ENCODE results near the gene FMNL3. TPM values are rescaled to one million over a fixed set of nuclear protein-coding genes. Genes with fewer than 3 reads are reported as not detected.
A peak's percentile ranks its signal among the peaks of the same experiment; 100 is the strongest.

The FMNL3 gene
- total RNA-seq, 1 experiment from 2014 or later, result 3.5 TPM

DNA sequence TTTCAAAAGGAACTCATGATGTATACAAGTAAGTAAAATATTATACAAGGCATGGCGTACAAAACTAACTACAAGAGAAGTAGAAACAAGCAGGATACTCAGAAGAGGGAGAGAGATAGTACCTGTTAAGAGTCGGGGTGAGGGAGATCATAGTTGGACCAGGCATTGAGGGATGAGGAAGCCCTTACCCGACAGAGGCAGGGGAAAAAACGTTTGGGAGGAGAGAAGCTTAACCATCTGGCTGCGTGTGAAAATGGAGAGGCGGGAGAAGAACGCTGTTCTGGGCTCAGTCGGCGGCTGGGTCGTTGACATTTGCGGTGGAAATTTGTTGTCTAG lies 575 bp upstream of the FMNL3 start (continued):
- TF ChIP-seq MAX (IDR thresholded peaks at IDR 0.05), result no peak

DNA sequence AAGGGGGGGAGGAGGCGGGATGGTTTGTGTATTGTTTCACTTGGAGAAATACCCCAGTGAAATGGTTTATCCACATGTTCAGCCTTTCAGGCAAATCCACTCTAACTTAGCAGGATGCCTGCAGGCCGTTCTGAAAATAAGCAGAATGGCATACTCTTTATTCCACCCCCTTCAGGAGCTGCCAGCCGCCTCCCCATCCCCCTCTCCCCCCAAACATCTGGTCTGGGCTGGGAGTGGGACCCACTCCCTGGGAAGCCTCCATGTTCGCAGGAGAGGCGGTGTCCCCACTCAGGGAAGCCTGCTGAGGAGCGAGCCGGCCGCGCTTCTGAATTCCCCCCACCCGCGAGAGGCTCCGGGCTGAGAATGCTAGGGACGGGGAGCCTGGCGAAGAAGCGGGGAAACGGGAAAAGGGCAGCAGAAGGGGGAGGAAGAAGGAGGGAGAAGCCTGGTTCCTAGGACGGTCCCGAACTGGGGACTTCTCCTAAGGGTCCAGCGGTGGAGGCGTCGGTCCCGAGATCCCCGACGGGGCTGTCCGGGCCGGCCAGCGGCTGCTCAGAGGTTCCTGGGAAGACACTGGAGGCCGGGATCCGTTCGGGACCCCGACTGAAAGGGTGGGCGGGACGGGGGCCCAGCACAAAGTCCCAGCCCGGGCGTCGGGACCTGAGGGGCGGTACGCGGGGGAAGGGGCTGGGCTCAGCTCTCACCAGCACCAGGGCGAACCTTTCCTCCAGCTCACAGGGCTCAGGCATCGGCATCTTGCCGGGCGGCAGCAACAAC lies 666 bp downstream of the FMNL3 start:
- no TSS peak for BruUV-seq (replicated peaks)
- Histone ChIP-seq H3K27me3 (ENCODE audit: insufficient read depth, low read length) (peaks cover 25% of the 10 kb centered on the region; the same call in 1 of the 2 replicates), H3K4me2 (ENCODE audit: low read length) (peak overlapping the region; percentile 81), H3K4me1 (ENCODE audit: control insufficient read depth in 1 of 2, insufficient read depth in 2 of 2, low read length in 2 of 2) (peaks cover 0 to 26% of the 10 kb centered on the region in 2 experiments), H3K4me3 (replicated peaks in 1 of 2; ENCODE audit: low read depth in 1 of 2, low read length in 2 of 2) (peak overlapping the region; percentile 45 to 56), H4K20me1 (ENCODE audit: insufficient read depth) (no peaks in the 10 kb centered on the region), H3K27ac (ENCODE audit: low read depth, low read length) (no peak overlapping the region; the same call in 1 of the 2 replicates), H2AFZ (ENCODE audit: low read depth, low read length, poor library complexity, severe bottlenecking) (no peak overlapping the region), H3K9me3 (ENCODE audit: control insufficient read depth in 1 of 2, insufficient read depth in 1 of 2, low read depth in 1 of 2, low read length in 2 of 2) (no peaks in the 10 kb centered on the region), H3K79me2 (ENCODE audit: insufficient read depth, low read length) (no peaks in the 10 kb centered on the region), H3K9me2 (ENCODE audit: insufficient read depth) (no peaks in the 10 kb centered on the region), H3K36me3 (ENCODE audit: control insufficient read depth in 1 of 2, insufficient read depth in 2 of 2, low read length in 2 of 2) (no peaks in the 10 kb centered on the region), H3K9ac (ENCODE audit: low read length) (peak overlapping the region; percentile 52)
- ChIA-PET CTCF (no interaction called here), POLR2A (no interaction called here), RAD21 (ENCODE audit: low non-redundant PET in 1 of 2, low total read pairs in 2 of 2, uncharacterized antibody in 2 of 2, unreplicated experiment in 2 of 2) (no interaction called here)
- peak; percentile 3; the same call in 1 of the 2 replicates for ATAC-seq
- intact Hi-C loops (cut with micrococcal nuclease), result loop anchor here (1.0 kb wide), 2 partner anchors 35 to 62 kb away; partner anchors contain the start of gene TMBIM6
- TF ChIP-seq POLR2A (IDR thresholded peaks at IDR 0.05; ENCODE audit: borderline replicate concordance, extremely low read depth, insufficient read depth, insufficient read length) (no peak), TCF7L2 (IDR thresholded peaks at IDR 0.05; ENCODE audit: borderline replicate concordance, extremely low read depth, insufficient read depth, insufficient read length) (no peak), EZH2phosphoT487 (IDR thresholded peaks at IDR 0.05; ENCODE audit: borderline replicate concordance) (no peak), SP1 (IDR thresholded peaks at IDR 0.05; ENCODE audit: low read depth) (no peak), POLR2AphosphoS5 (IDR thresholded peaks at IDR 0.05; ENCODE audit: low read depth, low read length) (no peak), JUND (IDR thresholded peaks at IDR 0.05) (no peak), ZBTB33 (IDR thresholded peaks at IDR 0.05; ENCODE audit: extremely low read depth, insufficient replicate concordance, low read length) (no peak), ATF3 (IDR thresholded peaks at IDR 0.05) (no peak), ZFX (IDR thresholded peaks at IDR 0.05) (no peak), ELF1 (IDR thresholded peaks at IDR 0.05; ENCODE audit: borderline replicate concordance, low read depth) (no peak), RAD21 (IDR thresholded peaks at IDR 0.05; ENCODE audit: low read depth) (no peak), MAX (IDR thresholded peaks at IDR 0.05) (no peak), YY1 (IDR thresholded peaks at IDR 0.05; ENCODE audit: extremely low read depth, insufficient replicate concordance, low read depth, low read length) (no peak), CEBPB (IDR thresholded peaks at IDR 0.05; ENCODE audit: low read depth) (no peak), EGR1 (IDR thresholded peaks at IDR 0.05; ENCODE audit: low read depth) (no peak), ZNF274 (IDR thresholded peaks at IDR 0.05; ENCODE audit: low read depth, low read length) (no peak)
- TF ChIP-seq, protein P1, sequence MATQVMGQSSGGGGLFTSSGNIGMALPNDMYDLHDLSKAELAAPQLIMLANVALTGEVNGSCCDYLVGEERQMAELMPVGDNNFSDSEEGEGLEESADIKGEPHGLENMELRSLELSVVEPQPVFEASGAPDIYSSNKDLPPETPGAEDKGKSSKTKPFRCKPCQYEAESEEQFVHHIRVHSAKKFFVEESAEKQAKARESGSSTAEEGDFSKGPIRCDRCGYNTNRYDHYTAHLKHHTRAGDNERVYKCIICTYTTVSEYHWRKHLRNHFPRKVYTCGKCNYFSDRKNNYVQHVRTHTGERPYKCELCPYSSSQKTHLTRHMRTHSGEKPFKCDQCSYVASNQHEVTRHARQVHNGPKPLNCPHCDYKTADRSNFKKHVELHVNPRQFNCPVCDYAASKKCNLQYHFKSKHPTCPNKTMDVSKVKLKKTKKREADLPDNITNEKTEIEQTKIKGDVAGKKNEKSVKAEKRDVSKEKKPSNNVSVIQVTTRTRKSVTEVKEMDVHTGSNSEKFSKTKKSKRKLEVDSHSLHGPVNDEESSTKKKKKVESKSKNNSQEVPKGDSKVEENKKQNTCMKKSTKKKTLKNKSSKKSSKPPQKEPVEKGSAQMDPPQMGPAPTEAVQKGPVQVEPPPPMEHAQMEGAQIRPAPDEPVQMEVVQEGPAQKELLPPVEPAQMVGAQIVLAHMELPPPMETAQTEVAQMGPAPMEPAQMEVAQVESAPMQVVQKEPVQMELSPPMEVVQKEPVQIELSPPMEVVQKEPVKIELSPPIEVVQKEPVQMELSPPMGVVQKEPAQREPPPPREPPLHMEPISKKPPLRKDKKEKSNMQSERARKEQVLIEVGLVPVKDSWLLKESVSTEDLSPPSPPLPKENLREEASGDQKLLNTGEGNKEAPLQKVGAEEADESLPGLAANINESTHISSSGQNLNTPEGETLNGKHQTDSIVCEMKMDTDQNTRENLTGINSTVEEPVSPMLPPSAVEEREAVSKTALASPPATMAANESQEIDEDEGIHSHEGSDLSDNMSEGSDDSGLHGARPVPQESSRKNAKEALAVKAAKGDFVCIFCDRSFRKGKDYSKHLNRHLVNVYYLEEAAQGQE (IDR thresholded peaks at IDR 0.05; ENCODE audit: low read depth), result no peak
- DNase-seq (ENCODE audit: low read depth, low spot score), result no peak
